ENCODE measurements around the gene ST3GAL4. TPM values are rescaled to one million over a fixed set of nuclear protein-coding genes. Genes with fewer than 3 reads are reported as not detected.

The ST3GAL4 gene
- polyA plus RNA-seq, 1 of the 3 experiments (the other 2 are of a cell fraction) = 32.0 TPM

DNA sequence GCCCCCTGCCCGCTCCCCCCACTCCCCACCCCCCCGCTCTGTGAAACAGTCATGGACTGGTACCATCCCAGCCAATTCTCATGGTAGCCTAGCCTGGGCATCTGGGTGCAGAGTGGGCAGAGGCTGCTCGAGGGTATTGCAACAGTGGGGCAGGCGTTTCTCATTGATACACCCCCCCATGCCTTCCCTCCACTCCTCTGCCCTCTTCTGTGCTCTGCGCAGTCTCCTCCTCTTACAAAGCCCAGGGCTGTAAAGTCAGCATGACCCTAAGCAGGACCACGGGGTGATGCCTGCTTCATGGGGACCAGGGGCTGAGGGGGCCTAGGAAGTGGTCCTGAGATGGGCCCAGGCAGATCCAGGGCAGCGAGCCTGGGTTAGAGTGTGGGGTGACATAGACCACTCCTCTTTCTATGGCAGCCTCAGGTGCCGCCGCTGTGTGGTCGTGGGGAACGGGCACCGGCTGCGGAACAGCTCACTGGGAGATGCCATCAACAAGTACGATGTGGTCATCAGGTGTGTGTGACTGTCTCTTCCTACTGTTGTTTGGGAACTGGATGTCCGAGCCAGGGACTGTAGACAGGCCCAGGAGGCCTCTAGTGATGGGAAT lies 52.3 kb downstream of the ST3GAL4 start:
- peaks cover 0 to 10% of the 10 kb centered on the region in 2 experiments; a peak in 2 of 4 replicates for H3K4me1 ChIP-seq (ENCODE audit: control insufficient read depth in 1 of 2, insufficient read depth in 2 of 2, low read depth in 1 of 2, low read length in 1 of 2)
- no peak overlapping the region for H3K27ac ChIP-seq (ENCODE audit: low read depth in 2 of 2, low read length in 1 of 2)
- no peaks in the 10 kb centered on the region for H4K20me1 ChIP-seq (ENCODE audit: insufficient read depth)
- H3K4me3 ChIP-seq (ENCODE audit: low read depth in 2 of 2, low read length in 1 of 2) = no peak overlapping the region
- H3K4me2 ChIP-seq = no peak overlapping the region
- TF ChIP-seq TEAD4 (IDR thresholded peaks at IDR 0.05; ENCODE audit: borderline replicate concordance, insufficient read depth) (no peak), NRF1 (IDR thresholded peaks at IDR 0.05; ENCODE audit: low read depth, low read length) (no peak), FOXM1 (IDR thresholded peaks at IDR 0.05; ENCODE audit: low read depth) (no peak), JUND (IDR thresholded peaks at IDR 0.05) (no peak), POLR2AphosphoS5 (IDR thresholded peaks at IDR 0.05; ENCODE audit: low read depth, low read length) (no peak), SIN3A (IDR thresholded peaks at IDR 0.05; ENCODE audit: borderline replicate concordance, low read depth, low read length) (no peak), FOXJ3 (CRISPR knock-in tag; IDR thresholded peaks at IDR 0.05) (no peak)
- TF ChIP-seq, protein P1, sequence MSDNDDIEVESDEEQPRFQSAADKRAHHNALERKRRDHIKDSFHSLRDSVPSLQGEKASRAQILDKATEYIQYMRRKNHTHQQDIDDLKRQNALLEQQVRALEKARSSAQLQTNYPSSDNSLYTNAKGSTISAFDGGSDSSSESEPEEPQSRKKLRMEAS (IDR thresholded peaks at IDR 0.05; ENCODE audit: low read depth) = no peak
- no peak overlapping the region for H3K9ac ChIP-seq
- no peaks in the 10 kb centered on the region for H3K27me3 ChIP-seq (ENCODE audit: insufficient read depth)
- H2AFZ ChIP-seq (ENCODE audit: low read depth) = no peak overlapping the region
- H3F3A ChIP-seq (replicated peaks; ENCODE audit: insufficient read depth) = no peaks in the 10 kb centered on the region
- no peak for DNase-seq
- H3K9me2 ChIP-seq = no peaks in the 10 kb centered on the region
- ChIA-PET POLR2A (no interaction called here), CTCF (no interaction called here)
- H3K9me3 ChIP-seq = no peaks in the 10 kb centered on the region
- peaks cover 0 to 9% of the 10 kb centered on the region in 2 experiments for H3K36me3 ChIP-seq (replicated peaks in 1 of 2; ENCODE audit: control insufficient read depth in 1 of 2, insufficient read depth in 2 of 2, low read length in 1 of 2)
- 96% methylated on average over 13 of the region's 15 CpGs for WGBS (ENCODE audit: low lambda C conversion rate)
- no peaks in the 10 kb centered on the region for H3K79me2 ChIP-seq (ENCODE audit: insufficient read depth)

DNA sequence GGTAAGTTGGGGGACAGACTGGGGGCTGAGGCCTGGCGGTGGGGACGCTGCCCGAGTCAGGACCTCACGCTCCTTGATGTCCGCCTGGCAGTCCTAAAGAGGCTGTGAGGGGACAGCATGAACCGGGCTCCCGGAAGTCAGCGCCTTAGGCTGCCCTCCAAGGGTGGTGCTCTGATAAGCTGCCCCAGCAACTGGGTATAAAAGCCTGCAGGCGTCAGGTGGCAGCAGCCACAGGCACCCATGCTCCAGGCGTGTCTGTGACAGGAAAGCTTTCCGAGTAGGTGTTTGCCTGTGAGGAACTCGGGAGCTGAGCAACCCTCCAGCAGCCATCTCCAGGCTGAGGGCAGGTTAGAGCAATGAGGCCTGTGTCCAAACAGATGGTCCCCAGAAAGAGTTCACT lies 53.0 kb downstream of the ST3GAL4 start:
- H3K36me3 ChIP-seq (replicated peaks in 1 of 2; ENCODE audit: control insufficient read depth in 1 of 2, insufficient read depth in 2 of 2, low read length in 1 of 2) = peaks cover 0 to 12% of the 10 kb centered on the region in 2 experiments
- no peaks in the 10 kb centered on the region for H3F3A ChIP-seq (replicated peaks; ENCODE audit: insufficient read depth)
- H3K27ac ChIP-seq (ENCODE audit: low read depth in 2 of 2, low read length in 1 of 2) = no peak overlapping the region
- H3K9me2 ChIP-seq = no peaks in the 10 kb centered on the region
- H3K4me3 ChIP-seq (ENCODE audit: low read depth in 2 of 2, low read length in 1 of 2) = no peak overlapping the region
- DNase-seq = no peak
- H3K79me2 ChIP-seq (ENCODE audit: insufficient read depth) = no peaks in the 10 kb centered on the region
- TF ChIP-seq EZH2phosphoT487 (IDR thresholded peaks at IDR 0.05; ENCODE audit: borderline replicate concordance, low read depth) (no peak), MEF2A (IDR thresholded peaks at IDR 0.05; ENCODE audit: borderline replicate concordance, low read depth) (no peak), PBX3 (IDR thresholded peaks at IDR 0.05) (no peak), FOSL2 (IDR thresholded peaks at IDR 0.05; ENCODE audit: borderline replicate concordance, low read depth) (no peak), ZBTB33 (IDR thresholded peaks at IDR 0.05; ENCODE audit: borderline replicate concordance, low read depth) (no peak)
- TF ChIP-seq, protein P1 (IDR thresholded peaks at IDR 0.05; ENCODE audit: low read depth) = no peak
- TF ChIP-seq, protein P2, sequence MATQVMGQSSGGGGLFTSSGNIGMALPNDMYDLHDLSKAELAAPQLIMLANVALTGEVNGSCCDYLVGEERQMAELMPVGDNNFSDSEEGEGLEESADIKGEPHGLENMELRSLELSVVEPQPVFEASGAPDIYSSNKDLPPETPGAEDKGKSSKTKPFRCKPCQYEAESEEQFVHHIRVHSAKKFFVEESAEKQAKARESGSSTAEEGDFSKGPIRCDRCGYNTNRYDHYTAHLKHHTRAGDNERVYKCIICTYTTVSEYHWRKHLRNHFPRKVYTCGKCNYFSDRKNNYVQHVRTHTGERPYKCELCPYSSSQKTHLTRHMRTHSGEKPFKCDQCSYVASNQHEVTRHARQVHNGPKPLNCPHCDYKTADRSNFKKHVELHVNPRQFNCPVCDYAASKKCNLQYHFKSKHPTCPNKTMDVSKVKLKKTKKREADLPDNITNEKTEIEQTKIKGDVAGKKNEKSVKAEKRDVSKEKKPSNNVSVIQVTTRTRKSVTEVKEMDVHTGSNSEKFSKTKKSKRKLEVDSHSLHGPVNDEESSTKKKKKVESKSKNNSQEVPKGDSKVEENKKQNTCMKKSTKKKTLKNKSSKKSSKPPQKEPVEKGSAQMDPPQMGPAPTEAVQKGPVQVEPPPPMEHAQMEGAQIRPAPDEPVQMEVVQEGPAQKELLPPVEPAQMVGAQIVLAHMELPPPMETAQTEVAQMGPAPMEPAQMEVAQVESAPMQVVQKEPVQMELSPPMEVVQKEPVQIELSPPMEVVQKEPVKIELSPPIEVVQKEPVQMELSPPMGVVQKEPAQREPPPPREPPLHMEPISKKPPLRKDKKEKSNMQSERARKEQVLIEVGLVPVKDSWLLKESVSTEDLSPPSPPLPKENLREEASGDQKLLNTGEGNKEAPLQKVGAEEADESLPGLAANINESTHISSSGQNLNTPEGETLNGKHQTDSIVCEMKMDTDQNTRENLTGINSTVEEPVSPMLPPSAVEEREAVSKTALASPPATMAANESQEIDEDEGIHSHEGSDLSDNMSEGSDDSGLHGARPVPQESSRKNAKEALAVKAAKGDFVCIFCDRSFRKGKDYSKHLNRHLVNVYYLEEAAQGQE (IDR thresholded peaks at IDR 0.05; ENCODE audit: low read depth, low read length) = no peak
- POLR2A ChIA-PET = no interaction called here
- H3K27me3 ChIP-seq (ENCODE audit: insufficient read depth) = no peaks in the 10 kb centered on the region
- H3K9ac ChIP-seq = no peak overlapping the region
- no peaks in the 10 kb centered on the region for H4K20me1 ChIP-seq (ENCODE audit: insufficient read depth)
- CTCF ChIA-PET = no interaction called here
- 93% methylated on average over 7 of the region's 12 CpGs for WGBS (ENCODE audit: low lambda C conversion rate)
- no peak overlapping the region for H3K4me2 ChIP-seq
- no peaks in the 10 kb centered on the region for H3K9me3 ChIP-seq
- no peak overlapping the region for H2AFZ ChIP-seq (ENCODE audit: low read depth)
- peaks cover 0 to 10% of the 10 kb centered on the region in 2 experiments; a peak in 1 of 4 replicates for H3K4me1 ChIP-seq (ENCODE audit: control insufficient read depth in 1 of 2, insufficient read depth in 2 of 2, low read depth in 1 of 2, low read length in 1 of 2)
